HepG2 (cell line): ENCODE measurements around the gene MAIP1. TPM values are rescaled to one million over a fixed set of nuclear protein-coding genes. Genes with fewer than 3 reads are reported as not detected.

Source experiments
- ARID5B ChIP-seq: IDR thresholded peaks from 2 replicates; pipeline ENCODE4 v1.4.0; 2020; ENCODE audit warnings: mild to moderate bottlenecking, missing genetic modification reagents
- BRD4 ChIP-seq: sonication (generic); formaldehyde crosslinking; IDR thresholded peaks from 2 replicates; pipeline ENCODE4 v1.4.0; 2020; ENCODE audit warnings: missing genetic modification reagents
- CHCHD3 ChIP-seq: sonication (generic); formaldehyde crosslinking; IDR thresholded peaks from 2 replicates; pipeline ENCODE4 v1.8.0; 2022; ENCODE audit warnings: mild to moderate bottlenecking, missing genetic modification reagents, moderate library complexity
- FOSL1 ChIP-seq: sonication (generic); formaldehyde crosslinking; IDR thresholded peaks from 2 replicates; pipeline ENCODE4 v1.9.0; 2021; ENCODE audit warnings: missing genetic modification reagents, borderline replicate concordance
- GRHL1 ChIP-seq: sonication (generic); formaldehyde crosslinking; conservative IDR thresholded peaks from 2 replicates; pipeline ENCODE4 v1.8.0; 2022; ENCODE audit warnings: missing genetic modification reagents
- GTF2F1 ChIP-seq: fragments of 150-350 bp; IDR thresholded peaks from 2 replicates; pipeline ENCODE4 v1.6.1; 2014; ENCODE audit warnings: low read length
- MEIS1 ChIP-seq: sonication (generic); formaldehyde crosslinking; IDR thresholded peaks from 2 replicates; pipeline ENCODE4 v1.9.0; 2021; ENCODE audit warnings: mild to moderate bottlenecking, missing genetic modification reagents, moderate library complexity, borderline replicate concordance
- MTF2 ChIP-seq: sonication (generic); formaldehyde crosslinking; IDR thresholded peaks from 2 replicates; pipeline ENCODE4 v1.5.0; 2020; ENCODE audit warnings: missing genetic modification reagents, borderline replicate concordance
- MXD4 ChIP-seq: IDR thresholded peaks from 2 replicates; pipeline ENCODE4 v1.6.1; 2016; ENCODE audit warnings: mild to moderate bottlenecking, missing biosample characterization, missing genetic modification reagents
- PAWR ChIP-seq: sonication (generic); formaldehyde crosslinking; IDR thresholded peaks from 2 replicates; pipeline ENCODE4 v1.4.0; 2020; ENCODE audit warnings: missing genetic modification reagents, mild to moderate bottlenecking, borderline replicate concordance
- PBX3 ChIP-seq: sonication (generic); formaldehyde crosslinking; IDR thresholded peaks from 2 replicates; pipeline ENCODE4 v1.8.1; 2023; ENCODE audit warnings: missing genetic modification reagents, inconsistent platforms, borderline replicate concordance
- TEAD2 ChIP-seq: sonication (generic); formaldehyde crosslinking; IDR thresholded peaks from 2 replicates; pipeline ENCODE4 v1.9.0; 2021; ENCODE audit warnings: missing genetic modification reagents
- TOE1 ChIP-seq: sonication (generic); formaldehyde crosslinking; IDR thresholded peaks from 2 replicates; pipeline ENCODE4 v1.4.0; 2020; ENCODE audit warnings: mild to moderate bottlenecking, missing genetic modification reagents
- ZBTB21 ChIP-seq: sonication (generic); formaldehyde crosslinking; IDR thresholded peaks from 2 replicates; pipeline ENCODE4 v1.4.0; 2020; ENCODE audit warnings: missing genetic modification reagents
- ZFYVE20 ChIP-seq: sonication (generic); formaldehyde crosslinking; IDR thresholded peaks from 2 replicates; pipeline ENCODE4 v1.8.0; 2023; ENCODE audit warnings: low read depth, mild to moderate bottlenecking, moderate library complexity, missing genetic modification reagents, borderline replicate concordance
- ZNF296 ChIP-seq: sonication (generic); formaldehyde crosslinking; conservative IDR thresholded peaks from 2 replicates; pipeline ENCODE4 v1.5.0; 2020; ENCODE audit warnings: mild to moderate bottlenecking, missing genetic modification reagents
- ZNF367 ChIP-seq: sonication (generic); formaldehyde crosslinking; IDR thresholded peaks from 2 replicates; pipeline ENCODE4 v1.4.0; 2020; ENCODE audit warnings: missing genetic modification reagents, borderline replicate concordance
- ZNF660 ChIP-seq: sonication (generic); formaldehyde crosslinking; IDR thresholded peaks from 2 replicates; pipeline ENCODE4 v1.5.1; 2020; ENCODE audit warnings: mild to moderate bottlenecking, low read depth, missing genetic modification reagents, borderline replicate concordance
- polyA plus RNA-seq, 8 experiments: library from polyadenylated mRNA; depleted of rRNA in 3 of 8; stranded (reverse) in 7 of 8; unstranded in 1 of 8; fragments of >200 nt; fragmentation: Illumina TruSeq in 4 of 8; extraction: Trizol in 4 of 8; gene quantifications; 2 replicates each; pipeline versions ENCODE4 v1.2.1 to v1.2.3, GENCODE V29; 2011 to 2016; ENCODE audit warnings: low read depth in 4 of 8, missing spikeins in 1 of 8, mixed read lengths in 1 of 8; ENCODE audit not compliant: insufficient read depth in 1 of 8
- total RNA-seq, 5 experiments: library from RNA; depleted of rRNA; stranded (reverse); fragments of >200 nt; fragmentation: Illumina TruSeq; extraction: Trizol; gene quantifications; 2 replicates each; pipeline ENCODE4 v1.2.3, GENCODE V29; 2016; ENCODE audit warnings: low read depth in 1 of 5

Gene MAIP1
- total and polyA plus RNA-seq, 2 of the 13 experiments (the other 11 are each of a cell fraction or from before 2014, with no cell fraction given): 22.3 to 72.9 TPM

GRCh38 chr2:199911052-199911876 is 44.1 kb upstream of the MAIP1 start, which contains the start of gene C2orf69 (continued):
- TF ChIP-seq ZNF367 (CRISPR knock-in tag) (no peak), ZNF296 (CRISPR knock-in tag) (peak; percentile 61; the same call in 1 of the 2 replicates), CHCHD3 (CRISPR knock-in tag) (0 out of 2 replicates have a peak, but pooled peaks have one; percentile 68), PAWR (CRISPR knock-in tag) (peak; percentile 36; the same call in 1 of the 2 replicates), MEIS1 (CRISPR knock-in tag) (0 out of 2 replicates have a peak, but pooled peaks have one; percentile 39), GRHL1 (CRISPR knock-in tag) (no peak), FOSL1 (no peak), MXD4 (CRISPR knock-in tag) (peak; percentile 77; the same call in 1 of the 2 replicates), MTF2 (CRISPR knock-in tag) (peak; percentile 42; the same call in 1 of the 2 replicates), GTF2F1 (no peak), ZBTB21 (no peak), BRD4 (peak; percentile 80), TEAD2 (no peak), ZNF660 (CRISPR knock-in tag) (no peak), TOE1 (no peak), ARID5B (CRISPR knock-in tag) (peak; percentile 76), PBX3 (CRISPR knock-in tag) (peak; percentile 52; the same call in 1 of the 2 replicates), ZFYVE20 (CRISPR knock-in tag) (no peak)
